Muscle of leg (tissue), 11 donors: ENCODE data around the gene ARL3. TPM values are rescaled to one million over a fixed set of nuclear protein-coding genes. Genes with fewer than 3 reads are reported as not detected.
"Not testable (repeated sequence)": the region's sequence is repeated elsewhere in the genome, so short reads cannot be mapped to it uniquely, and the experiment has no call there.

Experiments
- DNase-seq: peaks from one replicate; pipeline ENCODE4 v3.0.0; 2013
- H3K27ac ChIP-seq: one replicate; pipeline ENCODE4 v1.5.1; 2013; ENCODE audit warnings: mild to moderate bottlenecking, low read length, control low read depth
- H3K27me3 ChIP-seq: one replicate; pipeline ENCODE4 v1.6.1; 2013; ENCODE audit warnings: low read length; ENCODE audit not compliant: control insufficient read depth, insufficient read depth
- H3K36me3 ChIP-seq: one replicate; pipeline ENCODE4 v1.6.1; 2013; ENCODE audit warnings: low read length; ENCODE audit not compliant: control insufficient read depth, insufficient read depth
- H3K4me1 ChIP-seq: one replicate; pipeline ENCODE4 v1.6.1; 2013; ENCODE audit warnings: low read length; ENCODE audit not compliant: control insufficient read depth, insufficient read depth
- H3K4me3 ChIP-seq: one replicate; pipeline ENCODE4 v1.5.1; 2013; ENCODE audit warnings: low read length, control low read depth
- H3K9me3 ChIP-seq: replicated peaks from 2 replicates; pipeline ENCODE4 v1.6.1; 2013; ENCODE audit warnings: low read depth, low read length; ENCODE audit not compliant: control insufficient read depth
- WGBS: methylation state at CpG from one replicate; pipeline ENCODE4 v1.1.5; 2013; ENCODE audit warnings: missing lambda C conversion rate; ENCODE audit not compliant: insufficient coverage; 5-methylcytosine and 5-hydroxymethylcytosine counted together
- polyA plus RNA-seq, 8 donors: library from polyadenylated mRNA; unstranded; fragments of 120-200 nt; gene quantifications; one replicate each; pipeline versions ENCODE4 v1.2.1 to v1.2.3, GENCODE V29; 2013; ENCODE audit warnings: inconsistent platforms in 1 of 8, low replicate concordance in 1 of 8; ENCODE audit not compliant: insufficient read length in 8 of 8, insufficient read depth in 1 of 8
- total RNA-seq: library from RNA; stranded (reverse); fragments of 120-200 nt; gene quantifications from one replicate; pipeline ENCODE4 v1.2.4, GENCODE V29; 2013

ARL3 gene
- total and polyA plus RNA-seq, 9 donors, result 7.6 to 15.8 (median 13.8) TPM

- no peaks in the 10 kb centered on the region for H3K27me3 ChIP-seq
- H3K9me3 ChIP-seq, result no peaks in the 10 kb centered on the region
- no peak overlapping the region for H3K4me3 ChIP-seq
- H3K36me3 ChIP-seq, result no peaks in the 10 kb centered on the region
- WGBS, result no CpG with 5 or more reads among the region's 1 CpG
- no peak for DNase-seq
- peak overlapping the region; percentile 69 for H3K27ac ChIP-seq
- peaks cover 7% of the 10 kb centered on the region for H3K4me1 ChIP-seq
Measured at GRCh38 chr10:102753718-102754117, 39.5 kb upstream of the ARL3 start.

- Histone ChIP-seq H3K27ac (peak overlapping the region; percentile 53), H3K36me3 (no peaks in the 10 kb centered on the region), H3K4me3 (no peak overlapping the region), H3K4me1 (peaks cover 7% of the 10 kb centered on the region), H3K9me3 (no peaks in the 10 kb centered on the region), H3K27me3 (no peaks in the 10 kb centered on the region)
- DNase-seq, result peak; percentile 81
- WGBS, result 100% methylated on average over 1 of the region's 4 CpGs
Measured at GRCh38 chr10:102752934-102753664, 38.9 kb upstream of the ARL3 start.

- Histone ChIP-seq H3K27me3 (no peaks in the 10 kb centered on the region), H3K36me3 (no peaks in the 10 kb centered on the region), H3K9me3 (no peaks in the 10 kb centered on the region), H3K4me3 (no peak overlapping the region), H3K4me1 (peaks cover 7% of the 10 kb centered on the region), H3K27ac (peak overlapping the region; percentile 48)
- 76% methylated on average over 3 of the region's 9 CpGs for WGBS
- peak; percentile 87 for DNase-seq
Measured at GRCh38 chr10:102752266-102752930, 38.2 kb upstream of the ARL3 start.

GRCh38 chr10:102745157-102745556, 31.0 kb upstream of the ARL3 start:
- Histone ChIP-seq H3K4me3 (peak overlapping the region; percentile 99), H3K36me3 (no peaks in the 10 kb centered on the region), H3K27ac (no peak overlapping the region), H3K27me3 (no peaks in the 10 kb centered on the region), H3K9me3 (no peaks in the 10 kb centered on the region), H3K4me1 (peaks cover 14% of the 10 kb centered on the region)
- DNase-seq, result no peak
- WGBS, result no CpG with 5 or more reads among the region's 4 CpGs

GRCh38 chr10:102744374-102745051, 30.3 kb upstream of the ARL3 start:
- DNase-seq, result peak; percentile 51

GRCh38 chr10:102743588-102744373, 29.6 kb upstream of the ARL3 start, which contains the start of gene WBP1L:
Gene WBP1L (plus strand): TSS chr10:102743948. CDS start chr10:102744054, 106 bp downstream.
- Histone ChIP-seq H3K9me3 (no peaks in the 10 kb centered on the region), H3K27me3 (no peaks in the 10 kb centered on the region), H3K27ac (peak within 1 kb of the TSS; percentile 78), H3K4me3 (peak within 1 kb of the TSS; percentile 99), H3K4me1 (peaks cover 16% of the 10 kb centered on the region), H3K36me3 (no peaks in the 10 kb centered on the region)
- WGBS, result under 1% methylated on average over 37 of the region's 37 CpGs
- peak; percentile 100 for DNase-seq

More at GRCh38 chr10:102744374-102745051, 30.3 kb upstream of the ARL3 start:
- Histone ChIP-seq H3K27me3 (no peaks in the 10 kb centered on the region), H3K36me3 (no peaks in the 10 kb centered on the region), H3K4me3 (peak overlapping the region; percentile 99), H3K4me1 (peaks cover 14% of the 10 kb centered on the region), H3K9me3 (no peaks in the 10 kb centered on the region), H3K27ac (peak overlapping the region; percentile 78)
- 5% methylated on average over 8 of the region's 9 CpGs for WGBS

GRCh38 chr10:102743078-102743587, 28.9 kb upstream of the ARL3 start:
- no peak for DNase-seq
- Histone ChIP-seq H3K4me3 (peak overlapping the region; percentile 24), H3K9me3 (no peaks in the 10 kb centered on the region), H3K4me1 (peaks cover 16% of the 10 kb centered on the region), H3K27ac (no peak overlapping the region), H3K36me3 (no peaks in the 10 kb centered on the region), H3K27me3 (no peaks in the 10 kb centered on the region)
- WGBS, result 40% methylated on average over 6 of the region's 7 CpGs

- not testable (repeated sequence) for H3K4me3 ChIP-seq
- WGBS, result 86% methylated on average over 5 of the region's 5 CpGs
Measured at GRCh38 chr10:102742313-102742712, 28.1 kb upstream of the ARL3 start.

GRCh38 chr10:102741726-102742237, 27.6 kb upstream of the ARL3 start:
- no peaks in the 10 kb centered on the region for H3K9me3 ChIP-seq
- H3K4me1 ChIP-seq, result peaks cover 16% of the 10 kb centered on the region
- no peak overlapping the region for H3K27ac ChIP-seq
- H3K36me3 ChIP-seq, result peaks cover 8% of the 10 kb centered on the region
- no peaks in the 10 kb centered on the region for H3K27me3 ChIP-seq
- peak; percentile 73 for DNase-seq
- WGBS, result no CpG with 5 or more reads among the region's 2 CpGs
- H3K4me3 ChIP-seq, result no peak overlapping the region

More at GRCh38 chr10:102742313-102742712, 28.1 kb upstream of the ARL3 start:
- not testable (repeated sequence) for H3K36me3 ChIP-seq, H3K27ac ChIP-seq, DNase-seq, H3K9me3 ChIP-seq, H3K27me3 ChIP-seq
- peaks cover 16% of the 10 kb centered on the region for H3K4me1 ChIP-seq
